HG03060 (cell line): ENCODE measurements around the gene PCSK5.

ENCODE experiments used
- ATAC-seq: cut with Tn5 transposase; IDR thresholded peaks from one replicate; pipeline ENCODE4 v1.9.1; 2021; ENCODE audit warnings: low read depth, moderate number of reproducible peaks; ENCODE audit not compliant: unreplicated experiment

PCSK5 gene

GRCh38 chr9:76218117-76218885 is 327.8 kb downstream of the PCSK5 start:
- ATAC-seq: no peak

GRCh38 chr9:76218886-76219445 is 328.5 kb downstream of the PCSK5 start:
- no peak for ATAC-seq

DNA sequence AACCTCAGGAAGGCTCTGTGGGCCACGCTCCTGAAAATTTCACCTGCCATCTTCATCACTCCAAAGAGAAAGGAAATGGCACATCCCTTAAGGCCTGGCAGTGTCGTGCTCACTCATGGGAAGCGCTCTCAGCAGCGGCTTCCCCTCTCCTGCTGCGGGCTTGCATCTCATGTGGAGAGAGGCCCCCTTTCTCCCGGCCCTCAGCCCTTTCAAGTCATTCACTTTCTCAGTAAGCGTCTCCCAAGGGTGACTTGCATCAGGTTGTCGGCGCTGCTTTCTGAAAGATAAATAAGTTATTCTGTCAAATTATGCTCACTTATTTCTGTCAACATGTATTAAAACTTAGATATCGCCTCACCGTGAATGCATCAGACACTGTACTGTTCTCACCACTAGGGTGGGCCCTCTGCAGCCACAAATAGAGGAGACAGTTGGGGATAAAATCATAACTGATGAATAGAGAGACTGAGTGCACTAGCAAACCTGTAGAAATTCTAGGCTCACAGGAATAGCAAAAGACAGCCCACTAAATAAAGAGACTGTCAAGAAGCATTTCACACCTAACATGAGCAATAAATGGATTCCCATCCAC is 329.2 kb downstream of the PCSK5 start:
- no peak for ATAC-seq

DNA sequence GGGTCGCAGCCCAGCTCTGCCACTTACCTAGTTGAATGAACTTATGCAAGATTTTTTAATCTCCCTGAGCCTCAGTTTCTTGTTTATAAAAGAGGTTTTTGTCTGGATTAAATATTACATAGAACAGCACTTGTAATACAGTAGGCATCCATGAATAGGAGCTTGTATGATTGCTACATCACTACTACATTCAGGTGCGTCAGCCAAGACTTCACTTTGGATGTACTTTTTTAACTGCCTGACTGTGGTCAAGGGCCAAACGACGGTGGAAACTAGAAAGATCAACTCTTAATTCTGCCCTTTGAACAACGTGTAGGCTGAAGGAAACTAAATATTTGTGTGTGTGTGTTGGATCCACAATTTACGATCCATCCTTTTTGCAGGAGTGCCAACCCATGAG is 330.9 kb downstream of the PCSK5 start:
- no peak for ATAC-seq

GRCh38 chr9:76223749-76224340 is 333.4 kb downstream of the PCSK5 start:
- ATAC-seq: no peak

GRCh38 chr9:76227156-76227555 is 336.7 kb downstream of the PCSK5 start:
- ATAC-seq: no peak

DNA sequence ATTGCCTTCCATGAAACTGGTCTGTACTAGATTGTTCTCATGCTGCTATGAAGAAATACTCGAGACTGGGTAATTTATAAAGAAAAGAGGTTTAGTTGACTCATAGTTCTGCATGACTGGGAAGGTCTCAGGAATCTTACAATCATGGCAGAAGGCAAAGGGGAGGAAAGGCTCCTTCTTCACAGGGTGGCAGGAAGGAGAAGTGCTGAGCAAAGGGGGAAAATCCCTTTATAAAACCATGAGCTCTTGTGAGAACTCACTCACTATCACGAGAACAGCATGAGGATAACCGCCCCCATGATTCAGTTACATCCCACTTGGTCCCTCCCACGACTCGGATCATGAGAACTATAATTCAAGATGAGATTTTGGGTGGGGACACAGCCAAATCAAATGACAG is 340.5 kb downstream of the PCSK5 start:
- no peak for ATAC-seq

DNA sequence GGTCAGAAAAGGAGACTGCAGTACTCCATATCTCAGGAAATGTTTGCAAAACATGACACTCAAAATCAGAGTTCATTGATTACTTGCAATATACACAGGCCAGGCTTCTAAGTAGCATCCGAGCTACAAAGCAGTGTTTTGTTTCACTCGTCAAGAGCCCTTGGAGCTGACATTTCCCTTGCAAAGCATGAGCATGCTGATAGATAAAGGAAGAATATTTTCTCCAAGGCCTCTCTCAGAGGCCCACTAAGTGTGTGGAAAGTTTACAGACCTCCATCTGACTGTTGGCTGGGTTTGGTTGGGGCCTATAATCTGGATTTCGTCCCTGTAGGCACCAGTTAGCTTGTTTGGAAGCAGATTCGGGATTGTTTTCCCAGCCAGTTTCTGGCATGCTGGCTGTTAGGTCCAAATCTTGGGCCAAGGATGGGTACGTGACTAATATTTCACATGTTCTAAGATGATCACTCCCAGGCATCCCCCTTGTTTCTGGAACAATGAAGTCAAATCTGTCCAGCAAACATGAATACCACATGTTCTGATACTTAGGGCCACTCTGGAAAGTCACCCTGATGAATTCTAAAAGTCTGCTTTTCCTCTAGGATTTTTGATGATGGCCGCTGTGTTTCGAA is 342.5 kb downstream of the PCSK5 start:
- no peak for ATAC-seq

DNA sequence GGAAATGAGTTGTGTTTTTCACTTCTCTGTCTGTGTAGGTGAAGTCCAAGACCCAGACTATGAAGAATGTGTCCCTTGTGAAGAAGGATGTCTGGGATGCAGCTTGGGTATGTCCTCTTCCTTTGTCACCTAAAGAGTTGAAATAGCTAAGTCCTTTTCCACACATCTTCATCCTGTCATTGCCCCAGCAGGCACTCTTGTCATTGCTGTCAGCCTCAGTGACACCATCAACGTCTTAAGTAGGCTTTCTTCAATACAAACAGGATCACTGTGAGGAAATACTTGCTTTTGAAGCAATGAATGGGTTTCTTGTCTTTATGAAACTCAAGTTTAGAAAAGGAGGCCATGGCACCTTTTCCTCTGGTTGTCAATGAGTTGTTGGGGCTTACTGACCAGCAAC is 350.1 kb downstream of the PCSK5 start:
- no peak for ATAC-seq

- no peak for ATAC-seq
Observed at GRCh38 chr9:76245518-76245917, 355.0 kb downstream of the PCSK5 start.

- no peak for ATAC-seq
Observed at GRCh38 chr9:76246680-76247079, 356.2 kb downstream of the PCSK5 start.

GRCh38 chr9:76247426-76247825 is 357.0 kb downstream of the PCSK5 start:
- ATAC-seq: no peak

- ATAC-seq: no peak
Observed at GRCh38 chr9:76249309-76249708, 358.8 kb downstream of the PCSK5 start.

DNA sequence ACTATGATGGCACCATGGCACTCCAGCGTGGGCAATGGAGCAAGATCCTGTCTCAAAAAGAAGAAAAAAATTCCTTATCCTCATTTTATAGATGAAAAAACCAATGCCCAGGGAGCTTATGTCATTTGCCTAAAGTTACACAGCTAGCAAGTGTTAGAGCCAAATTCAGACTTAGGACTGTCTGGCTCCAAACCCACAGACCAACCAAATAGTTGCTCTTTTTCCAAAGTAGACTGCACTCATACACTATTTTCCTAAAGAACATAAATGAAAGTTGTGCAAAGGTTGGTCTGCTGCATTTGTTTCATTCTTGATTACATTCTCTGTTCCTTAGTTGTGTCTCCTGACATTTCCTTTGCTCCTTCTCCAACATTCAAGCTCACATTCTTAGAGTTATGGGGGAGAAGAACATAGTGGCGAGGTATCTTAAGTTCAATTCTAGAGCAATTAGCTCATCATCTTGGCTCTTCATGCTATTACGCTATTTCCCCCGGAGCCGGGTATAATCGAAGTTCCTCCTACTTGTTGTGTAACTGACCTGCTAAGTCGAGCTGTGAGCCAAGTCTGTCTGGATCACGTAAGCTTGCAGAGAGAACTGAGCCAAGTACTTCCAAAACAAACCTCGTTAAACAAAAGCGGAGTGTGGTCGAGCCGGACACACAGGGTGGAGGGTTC is 365.4 kb downstream of the PCSK5 start:
- no peak for ATAC-seq

GRCh38 chr9:76257311-76257710 is 366.8 kb downstream of the PCSK5 start:
- ATAC-seq: no peak

DNA sequence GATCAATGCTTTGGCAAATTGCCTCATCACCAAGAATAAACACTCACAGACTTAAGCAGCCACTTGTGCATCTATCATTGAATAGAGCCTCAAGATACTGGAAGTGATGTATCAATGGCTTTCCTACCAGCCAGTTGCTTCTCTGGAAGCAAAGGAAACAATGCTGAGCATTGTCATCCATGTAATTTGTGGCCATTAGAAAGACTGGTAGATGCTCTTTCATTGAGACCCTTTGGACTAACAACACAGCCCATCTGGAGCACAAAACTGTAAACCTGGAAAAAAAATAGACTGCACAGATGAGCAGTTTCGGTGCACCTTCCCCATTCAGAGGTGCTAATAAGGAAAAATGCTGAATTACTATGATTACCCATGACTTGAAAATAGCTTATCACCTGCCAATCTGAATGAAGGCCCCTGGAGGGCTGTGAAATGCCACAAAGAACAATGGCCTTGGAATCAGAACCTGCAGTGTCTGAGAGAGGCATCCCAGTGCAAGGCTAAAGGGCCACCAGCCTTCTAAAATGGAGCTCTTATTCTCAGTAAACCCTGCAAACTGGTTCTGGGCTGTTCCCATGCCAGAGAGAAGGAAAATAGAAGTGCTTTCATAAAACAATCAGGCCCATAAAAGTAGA is 376.3 kb downstream of the PCSK5 start:
- no peak for ATAC-seq

DNA sequence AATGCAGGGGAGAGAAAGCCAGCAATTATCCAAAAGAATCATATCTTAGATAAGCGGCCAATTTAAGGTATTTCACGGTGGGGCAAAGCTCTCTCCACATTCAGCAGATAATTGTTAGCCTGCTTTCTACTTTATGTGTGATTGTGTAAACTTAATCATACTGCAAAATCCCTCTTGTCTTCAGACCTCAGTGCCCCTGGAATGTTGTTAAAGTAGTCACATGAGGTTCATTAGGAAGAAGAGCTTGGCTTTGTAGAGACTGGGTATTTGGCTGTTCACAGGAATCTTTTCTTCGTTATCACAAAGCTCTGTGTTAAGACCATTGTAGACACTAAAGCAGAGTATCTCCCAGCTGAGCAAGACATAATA is 376.8 kb downstream of the PCSK5 start:
- ATAC-seq: no peak

- ATAC-seq: no peak
Observed at GRCh38 chr9:76269789-76270188, 379.3 kb downstream of the PCSK5 start.

- no peak for ATAC-seq
Observed at GRCh38 chr9:76271755-76272154, 381.3 kb downstream of the PCSK5 start.

DNA sequence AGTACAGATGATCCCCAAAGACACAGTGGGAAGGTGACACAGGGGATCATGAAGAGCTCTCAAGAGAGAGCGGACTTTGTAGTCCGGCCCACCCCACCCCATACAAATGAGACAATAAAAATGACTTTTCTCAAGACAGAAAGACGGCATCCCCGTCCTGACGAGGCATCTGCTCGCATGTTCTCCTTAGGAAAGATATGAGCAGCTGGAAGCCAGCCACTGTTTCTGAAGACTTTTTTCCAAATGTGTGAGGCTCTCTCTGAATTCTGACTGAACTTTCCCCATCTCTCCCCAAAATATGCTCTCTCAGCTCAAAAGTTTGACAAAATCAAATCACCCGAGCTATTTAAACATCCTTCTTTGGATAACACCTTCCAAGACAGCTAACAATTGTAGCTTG is 398.6 kb downstream of the PCSK5 start:
- ATAC-seq: no peak
